GM21717 (cell line): ENCODE results near the gene DOC2B.
"Not testable (repeated sequence)": the region's sequence is repeated elsewhere in the genome, so short reads cannot be mapped to it uniquely, and the experiment has no call there.

ENCODE experiments used
- ATAC-seq: cut with Tn5 transposase; IDR thresholded peaks from one replicate; pipeline ENCODE4 v1.9.1; 2021; ENCODE audit warnings: mild to moderate bottlenecking, moderate library complexity; ENCODE audit not compliant: unreplicated experiment

The DOC2B gene

GRCh38 chr17:213286-214105 lies 32.0 kb upstream of the DOC2B start:
- ATAC-seq: no peak

GRCh38 chr17:210402-210801 lies 29.0 kb upstream of the DOC2B start:
- no peak for ATAC-seq

- no peak for ATAC-seq
Measured at GRCh38 chr17:208429-208828, 27.0 kb upstream of the DOC2B start.

- ATAC-seq: no peak
Measured at GRCh38 chr17:207775-208174, 26.3 kb upstream of the DOC2B start.

GRCh38 chr17:206941-207560 lies 25.6 kb upstream of the DOC2B start:
- ATAC-seq: no peak

- not testable (repeated sequence) for ATAC-seq
Measured at GRCh38 chr17:206484-206883, 25.0 kb upstream of the DOC2B start.

GRCh38 chr17:205817-206216 lies 24.4 kb upstream of the DOC2B start:
- no peak for ATAC-seq

GRCh38 chr17:205148-205669 lies 23.8 kb upstream of the DOC2B start:
- no peak for ATAC-seq

- ATAC-seq: no peak
Measured at GRCh38 chr17:204427-205147, 23.1 kb upstream of the DOC2B start.

- ATAC-seq: no peak
Measured at GRCh38 chr17:202501-202951, 21.1 kb upstream of the DOC2B start.

GRCh38 chr17:201736-202135 lies 20.3 kb upstream of the DOC2B start:
- ATAC-seq: not testable (repeated sequence)

- ATAC-seq: not testable (repeated sequence)
Measured at GRCh38 chr17:201257-201656, 19.8 kb upstream of the DOC2B start.

- ATAC-seq: no peak
Measured at GRCh38 chr17:200586-200985, 19.1 kb upstream of the DOC2B start.

GRCh38 chr17:199806-200545 lies 18.5 kb upstream of the DOC2B start:
- ATAC-seq: no peak

GRCh38 chr17:199191-199604 lies 17.7 kb upstream of the DOC2B start:
- no peak for ATAC-seq

GRCh38 chr17:198225-198624 lies 16.8 kb upstream of the DOC2B start:
- not testable (repeated sequence) for ATAC-seq

GRCh38 chr17:197352-197751 lies 15.9 kb upstream of the DOC2B start:
- ATAC-seq: no peak

- ATAC-seq: no peak
Measured at GRCh38 chr17:194828-195602, 13.6 kb upstream of the DOC2B start.

- ATAC-seq: no peak
Measured at GRCh38 chr17:193841-194806, 12.7 kb upstream of the DOC2B start.
